Keratinocyte (primary cell): ENCODE measurements around the gene ELOB.

ENCODE experiments used
- EZH2 ChIP-seq: IDR thresholded peaks from one replicate; pipeline ENCODE4 v1.6.1; 2012; ENCODE audit warnings: inconsistent platforms, mild to moderate bottlenecking, low read length, moderate library complexity
- TF ChIP-seq, protein P1 (sequence below), 3 experiments: IDR thresholded peaks in 1 of 3; conservative IDR thresholded peaks in 1 of 3; optimal IDR thresholded peaks in 1 of 3; 2 replicates in 2 of 3; 3 replicates in 1 of 3; pipeline versions ENCODE3 to v1.5.1; 2011; ENCODE audit warnings: low read length in 3 of 3, mild to moderate bottlenecking in 3 of 3, moderate library complexity in 2 of 3, control low read depth in 1 of 3, inconsistent platforms in 1 of 3; ENCODE audit not compliant: insufficient read depth in 2 of 3; ENCODE audit errors: extremely low read depth in 1 of 3

DNA sequence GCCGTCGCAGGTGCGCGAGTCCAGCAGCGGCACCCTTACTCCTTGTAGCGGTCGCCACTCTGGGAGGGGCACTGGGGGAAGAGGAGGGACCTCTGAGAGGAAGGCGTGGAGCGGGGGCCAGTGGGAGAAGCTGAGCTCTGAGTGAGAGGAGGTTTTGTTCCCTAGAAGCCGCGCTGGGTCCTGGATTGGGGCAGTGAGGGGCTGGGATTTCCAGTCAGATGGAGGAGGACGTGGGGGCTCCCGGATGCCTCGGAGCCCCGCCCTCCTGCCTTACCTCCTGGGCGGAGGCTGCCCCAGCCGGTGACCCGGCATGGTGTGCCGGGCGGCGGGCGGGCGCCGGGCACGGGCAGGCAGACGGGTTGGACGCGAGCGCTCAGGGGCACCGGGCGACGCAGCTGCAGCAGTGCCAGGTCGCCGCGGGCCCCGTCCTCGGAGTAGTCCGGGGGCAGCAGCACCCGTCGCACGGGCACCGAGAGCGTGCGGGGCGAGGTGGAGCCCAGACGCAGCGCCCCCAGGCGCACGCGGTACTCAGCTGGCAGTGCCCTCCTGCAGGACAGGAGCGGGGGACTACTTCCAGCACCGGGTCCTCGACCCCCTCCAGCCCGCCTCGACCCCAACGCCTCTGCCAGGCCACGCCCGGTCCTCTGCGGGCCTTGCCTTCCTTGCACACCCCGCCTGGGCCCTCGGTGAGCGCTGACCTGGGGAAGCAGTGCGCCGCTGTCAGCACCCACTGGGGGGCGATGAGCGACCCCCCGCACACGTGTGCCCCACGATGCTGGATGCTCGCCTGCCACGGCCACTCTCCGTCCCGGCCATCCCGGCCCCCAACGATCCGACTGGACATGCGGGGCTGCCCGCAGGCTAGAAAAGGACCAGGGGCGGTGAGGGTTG, 8.3 kb upstream of the ELOB start:
- TF ChIP-seq, protein P1, sequence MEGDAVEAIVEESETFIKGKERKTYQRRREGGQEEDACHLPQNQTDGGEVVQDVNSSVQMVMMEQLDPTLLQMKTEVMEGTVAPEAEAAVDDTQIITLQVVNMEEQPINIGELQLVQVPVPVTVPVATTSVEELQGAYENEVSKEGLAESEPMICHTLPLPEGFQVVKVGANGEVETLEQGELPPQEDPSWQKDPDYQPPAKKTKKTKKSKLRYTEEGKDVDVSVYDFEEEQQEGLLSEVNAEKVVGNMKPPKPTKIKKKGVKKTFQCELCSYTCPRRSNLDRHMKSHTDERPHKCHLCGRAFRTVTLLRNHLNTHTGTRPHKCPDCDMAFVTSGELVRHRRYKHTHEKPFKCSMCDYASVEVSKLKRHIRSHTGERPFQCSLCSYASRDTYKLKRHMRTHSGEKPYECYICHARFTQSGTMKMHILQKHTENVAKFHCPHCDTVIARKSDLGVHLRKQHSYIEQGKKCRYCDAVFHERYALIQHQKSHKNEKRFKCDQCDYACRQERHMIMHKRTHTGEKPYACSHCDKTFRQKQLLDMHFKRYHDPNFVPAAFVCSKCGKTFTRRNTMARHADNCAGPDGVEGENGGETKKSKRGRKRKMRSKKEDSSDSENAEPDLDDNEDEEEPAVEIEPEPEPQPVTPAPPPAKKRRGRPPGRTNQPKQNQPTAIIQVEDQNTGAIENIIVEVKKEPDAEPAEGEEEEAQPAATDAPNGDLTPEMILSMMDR (optimal IDR thresholded peaks at IDR 0.05 in 1 of 3, IDR thresholded peaks at IDR 0.05 in 1 of 3, conservative IDR thresholded peaks at IDR 0.05 in 1 of 3; ENCODE audit: extremely low read depth in 1 of 3, insufficient read depth in 2 of 3, low read length in 3 of 3) = peak in 1 of 3 experiments; percentile 28
- TF ChIP-seq EZH2 = peak; percentile 69
